Stimulated activated naive CD8-positive, alpha-beta T cell treated with anti-CD3 and anti-CD28 coated beads, Interleukin-15, Interleukin-2, amounts not matched to agents 100 ng/mL and 50 ng/mL, for 24 hours (primary cell): ENCODE measurements around the gene CABLES1.
"Not testable (repeated sequence)": the region's sequence is repeated elsewhere in the genome, so short reads cannot be mapped to it uniquely, and the experiment has no call there.

ENCODE experiments used
- H3K27ac Mint-ChIP-seq: one replicate; pipeline ENCODE4 v1.8.0; 2021; ENCODE audit warnings: mild to moderate bottlenecking, mixed read lengths
- H3K27me3 Mint-ChIP-seq: one replicate; pipeline ENCODE4 v1.8.0; 2021; ENCODE audit warnings: mixed read lengths
- H3K36me3 Mint-ChIP-seq: one replicate; pipeline ENCODE4 v1.8.0; 2021; ENCODE audit warnings: low read depth, mixed read lengths
- H3K4me1 Mint-ChIP-seq: one replicate; pipeline ENCODE4 v1.8.0; 2021; ENCODE audit warnings: low read depth, mixed read lengths
- H3K4me3 Mint-ChIP-seq: one replicate; pipeline ENCODE4 v1.8.0; 2021; ENCODE audit warnings: mild to moderate bottlenecking, mixed read lengths
- H3K9me3 Mint-ChIP-seq: one replicate; pipeline ENCODE4 v1.8.0; 2021; ENCODE audit warnings: mixed read lengths

The CABLES1 gene

DNA sequence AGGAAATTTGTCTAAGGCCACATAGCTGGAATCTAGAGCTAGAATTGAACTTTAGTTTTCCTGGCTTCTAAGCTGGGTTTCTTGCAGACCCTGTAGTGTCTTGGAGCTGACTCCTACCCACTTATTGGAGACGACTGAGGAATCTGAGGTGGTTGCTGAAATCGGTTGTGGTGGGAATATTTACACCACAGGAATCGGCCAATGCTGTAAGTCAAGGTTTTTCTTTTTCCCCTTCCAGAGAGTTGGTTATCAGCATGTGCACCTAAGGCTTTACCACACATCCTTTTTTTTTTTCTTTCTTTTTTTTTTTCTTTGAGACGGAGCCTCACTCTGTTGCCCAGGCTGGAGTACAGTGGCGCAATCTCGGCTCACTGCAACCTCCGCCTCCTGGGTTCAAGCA lies 9.4 kb downstream of the CABLES1 start:
- Mint-ChIP-seq H3K27me3 (no peaks in the 10 kb centered on the region), H3K36me3 (no peaks in the 10 kb centered on the region), H3K9me3 (no peaks in the 10 kb centered on the region), H3K27ac (no peak overlapping the region), H3K4me1 (peaks cover 24% of the 10 kb centered on the region), H3K4me3 (no peak overlapping the region)

DNA sequence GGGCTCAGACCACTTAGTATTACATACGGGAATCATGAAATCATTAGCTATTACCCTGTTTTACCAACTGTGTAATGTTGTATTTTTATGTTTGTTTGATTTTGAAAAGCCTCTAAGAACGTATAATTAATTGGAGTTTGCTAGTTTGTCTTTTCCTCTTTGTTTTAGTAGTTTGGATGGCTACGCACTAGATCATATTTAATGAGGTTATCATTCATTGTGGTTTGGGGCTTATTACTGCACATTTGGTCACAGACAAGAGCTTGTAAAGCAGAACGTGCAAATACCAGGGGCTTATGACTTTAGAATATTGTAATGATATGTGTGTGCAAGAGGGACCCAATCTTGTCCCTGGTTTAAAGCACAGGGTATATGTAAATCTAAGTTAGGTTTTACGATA lies 10.3 kb downstream of the CABLES1 start:
- Mint-ChIP-seq H3K36me3 (no peaks in the 10 kb centered on the region), H3K4me3 (no peak overlapping the region), H3K27ac (no peak overlapping the region), H3K9me3 (no peaks in the 10 kb centered on the region), H3K4me1 (peaks cover 24% of the 10 kb centered on the region), H3K27me3 (no peaks in the 10 kb centered on the region)

DNA sequence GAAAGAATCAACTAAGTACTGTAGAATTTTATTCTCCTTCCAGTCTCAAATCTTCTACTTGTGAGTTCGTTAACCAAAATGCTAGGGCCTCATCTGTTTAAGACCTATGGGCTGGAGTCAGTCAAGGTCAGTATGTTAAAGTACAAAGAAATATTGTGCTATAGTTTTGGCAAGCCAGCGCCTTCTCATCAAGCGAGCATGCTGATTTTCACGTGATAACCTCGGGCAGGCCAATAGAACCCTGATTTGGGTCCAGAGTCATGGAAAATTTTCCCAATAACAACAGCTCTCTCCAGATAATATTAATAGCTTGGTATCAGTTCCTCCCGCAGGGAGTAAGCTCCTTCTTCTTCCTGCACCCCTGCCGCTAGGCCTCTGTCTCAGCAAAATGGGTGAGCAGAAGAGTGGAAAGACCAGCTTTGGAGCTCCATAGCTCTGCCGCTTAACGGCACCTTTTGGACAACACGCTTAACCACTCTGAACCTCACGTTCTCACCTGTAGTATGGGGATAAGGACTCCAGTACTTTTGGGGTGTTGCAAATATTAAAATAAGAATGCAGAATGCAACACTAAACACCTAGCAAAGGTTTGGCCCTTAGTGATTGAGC lies 11.7 kb downstream of the CABLES1 start:
- H3K27me3 Mint-ChIP-seq: no peaks in the 10 kb centered on the region
- H3K9me3 Mint-ChIP-seq: no peaks in the 10 kb centered on the region
- H3K27ac Mint-ChIP-seq: no peak overlapping the region
- H3K4me3 Mint-ChIP-seq: no peak overlapping the region
- H3K36me3 Mint-ChIP-seq: no peaks in the 10 kb centered on the region
- H3K4me1 Mint-ChIP-seq: peaks cover 24% of the 10 kb centered on the region

DNA sequence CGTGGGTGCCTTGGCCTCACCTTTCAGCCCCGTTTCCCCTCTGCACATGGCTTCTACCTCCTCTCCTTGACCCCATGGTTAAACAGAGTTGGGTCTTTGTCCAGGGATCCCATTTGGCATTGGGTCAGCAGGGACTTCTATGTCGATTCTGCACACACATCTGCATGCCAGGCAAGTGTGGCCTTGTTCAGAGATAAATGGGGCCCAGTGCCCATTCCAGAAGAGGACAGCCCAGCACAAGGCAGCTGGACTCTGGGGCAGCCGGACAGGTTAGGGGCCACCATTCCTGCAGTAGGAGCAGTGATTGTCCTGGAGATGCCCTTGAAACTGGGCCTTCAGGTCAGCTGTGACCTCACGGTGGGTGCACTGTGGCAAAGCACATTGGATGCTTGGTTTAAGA lies 13.1 kb downstream of the CABLES1 start:
- H3K4me3 Mint-ChIP-seq: no peak overlapping the region
- no peaks in the 10 kb centered on the region for H3K9me3 Mint-ChIP-seq
- H3K4me1 Mint-ChIP-seq: peaks cover 14% of the 10 kb centered on the region
- H3K27me3 Mint-ChIP-seq: no peaks in the 10 kb centered on the region
- H3K27ac Mint-ChIP-seq: no peak overlapping the region
- no peaks in the 10 kb centered on the region for H3K36me3 Mint-ChIP-seq

DNA sequence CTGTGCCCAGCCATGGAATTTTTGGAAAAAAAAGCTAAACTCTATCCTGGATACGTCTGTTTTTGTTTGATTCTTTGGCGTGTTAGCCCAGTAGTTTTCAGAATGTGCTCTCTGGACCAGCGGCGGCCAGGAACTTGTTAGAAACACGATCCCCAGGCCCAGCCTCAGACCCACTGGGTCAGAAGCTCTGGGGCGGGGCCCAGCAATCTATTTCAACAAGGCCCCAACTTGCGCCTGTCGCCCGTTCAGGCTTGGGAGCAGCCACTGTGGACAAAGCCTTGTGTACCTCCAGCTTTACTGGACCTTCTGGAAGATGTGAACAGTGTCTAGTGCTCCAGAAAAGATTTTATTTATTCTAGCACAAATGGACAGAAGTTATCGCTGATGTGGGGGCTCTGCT lies 14.3 kb downstream of the CABLES1 start:
- Mint-ChIP-seq H3K4me3 (no peak overlapping the region), H3K27me3 (no peaks in the 10 kb centered on the region), H3K36me3 (no peaks in the 10 kb centered on the region), H3K9me3 (no peaks in the 10 kb centered on the region), H3K4me1 (peaks cover 6% of the 10 kb centered on the region), H3K27ac (no peak overlapping the region)

DNA sequence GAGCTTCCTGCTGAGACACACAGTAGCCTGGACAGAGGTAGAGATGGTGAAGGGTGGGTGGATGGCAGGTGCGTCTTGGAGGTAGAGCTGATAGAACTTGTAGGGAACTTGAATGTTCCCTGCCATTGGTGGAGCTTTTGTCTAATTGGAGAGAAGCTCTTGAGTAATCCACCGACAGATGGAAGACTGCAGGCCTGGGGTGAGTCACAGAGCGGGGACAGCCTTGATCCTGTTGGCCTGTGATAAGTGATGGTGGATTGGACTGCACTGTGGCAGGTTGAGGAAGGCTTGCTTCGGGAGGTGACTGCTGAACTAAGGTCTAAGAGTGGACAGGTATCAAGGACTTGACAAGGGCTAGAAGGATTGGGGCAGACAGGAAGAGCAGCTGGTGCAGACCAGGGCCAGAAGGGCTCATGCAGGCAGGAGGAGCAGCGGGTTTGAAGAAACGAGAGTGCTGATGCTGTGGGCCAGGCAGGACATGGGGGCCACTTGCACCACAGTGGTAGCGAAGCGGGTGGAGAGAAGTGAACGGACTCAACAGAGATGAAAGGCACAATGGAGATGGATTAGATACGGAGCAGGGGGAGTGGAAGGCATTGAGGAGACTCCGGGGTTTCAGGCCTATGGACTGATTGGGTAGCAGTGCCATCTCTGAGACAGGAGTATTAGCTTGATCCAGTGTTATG lies 16.3 kb downstream of the CABLES1 start:
- Mint-ChIP-seq H3K4me1 (no peaks in the 10 kb centered on the region), H3K4me3 (no peak overlapping the region), H3K27me3 (no peaks in the 10 kb centered on the region), H3K9me3 (no peaks in the 10 kb centered on the region), H3K27ac (no peak overlapping the region), H3K36me3 (no peaks in the 10 kb centered on the region)

DNA sequence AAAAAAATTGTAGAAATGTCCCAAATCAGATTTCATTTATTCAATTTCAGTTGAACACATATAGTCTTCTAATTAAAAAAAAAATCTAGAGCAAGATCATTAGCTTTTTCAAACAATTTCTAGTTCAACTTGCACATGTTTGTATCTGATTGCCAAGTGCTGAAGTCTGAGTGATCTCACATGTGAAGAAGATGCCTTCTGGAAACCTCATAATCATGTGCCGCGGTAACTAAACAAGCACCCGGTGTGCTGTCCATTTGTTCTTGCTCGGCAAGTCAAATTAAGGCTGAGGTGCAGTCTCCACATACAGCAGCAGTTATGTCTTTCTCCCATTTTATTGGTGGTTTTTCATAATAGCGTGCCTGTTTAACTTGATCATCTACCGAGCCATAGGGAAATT lies 18.7 kb downstream of the CABLES1 start:
- H3K27me3 Mint-ChIP-seq: no peaks in the 10 kb centered on the region
- H3K36me3 Mint-ChIP-seq: no peaks in the 10 kb centered on the region
- no peak overlapping the region for H3K4me3 Mint-ChIP-seq
- no peaks in the 10 kb centered on the region for H3K4me1 Mint-ChIP-seq
- H3K27ac Mint-ChIP-seq: no peak overlapping the region
- H3K9me3 Mint-ChIP-seq: no peaks in the 10 kb centered on the region

DNA sequence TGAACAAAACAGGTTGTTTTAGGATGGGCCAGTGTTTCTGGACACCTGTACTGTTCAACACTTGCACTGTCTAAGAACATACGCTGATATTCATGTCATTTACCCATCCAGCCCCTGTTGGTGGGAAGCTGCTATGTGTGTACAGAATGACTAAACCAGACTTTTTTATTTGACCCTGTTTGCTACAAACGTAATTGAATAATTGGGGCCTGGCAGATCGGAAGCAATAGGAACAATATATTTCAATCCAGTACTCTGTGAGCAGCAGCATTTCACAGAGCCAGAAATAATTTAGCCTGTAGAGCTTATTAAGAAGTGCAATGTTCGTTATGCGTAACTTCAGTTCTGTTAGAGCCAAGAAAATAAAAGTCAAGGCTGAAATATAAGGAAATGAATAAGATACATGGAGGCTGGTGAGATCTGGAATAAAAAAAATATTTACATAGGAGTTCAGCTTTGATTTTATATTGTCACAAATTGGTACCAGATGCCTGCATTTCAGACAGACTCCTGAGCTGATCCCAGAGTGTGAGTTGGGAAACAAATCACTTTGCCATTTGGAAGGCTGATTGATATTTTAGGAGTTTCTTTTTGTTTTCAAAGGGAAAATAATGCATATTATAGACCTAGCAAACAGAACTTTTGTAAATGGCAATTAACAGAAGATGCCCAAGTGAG lies 19.7 kb downstream of the CABLES1 start:
- H3K4me1 Mint-ChIP-seq: no peaks in the 10 kb centered on the region
- H3K4me3 Mint-ChIP-seq: no peak overlapping the region
- no peaks in the 10 kb centered on the region for H3K27me3 Mint-ChIP-seq
- H3K27ac Mint-ChIP-seq: no peak overlapping the region
- H3K36me3 Mint-ChIP-seq: no peaks in the 10 kb centered on the region
- no peaks in the 10 kb centered on the region for H3K9me3 Mint-ChIP-seq

DNA sequence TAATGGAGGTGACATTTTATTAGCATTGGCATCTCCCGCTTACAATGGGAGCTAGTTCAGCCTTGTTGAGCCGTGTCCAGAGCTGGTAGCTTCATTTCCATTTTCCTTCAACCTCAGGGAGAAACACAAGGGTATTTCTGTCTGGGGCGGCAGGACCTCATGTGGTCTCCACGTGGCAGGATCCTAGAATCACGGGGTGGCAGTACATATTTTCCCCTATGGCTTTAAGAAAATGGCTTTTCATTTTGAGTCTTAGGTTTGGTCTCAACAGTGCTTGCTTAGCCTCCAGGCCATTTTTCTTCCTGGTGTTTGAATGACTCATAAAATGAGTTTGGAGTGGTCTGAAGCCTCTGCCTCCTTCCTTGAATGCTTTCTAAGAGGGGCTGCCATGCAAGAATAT lies 20.3 kb downstream of the CABLES1 start:
- H3K4me3 Mint-ChIP-seq: no peak overlapping the region
- no peak overlapping the region for H3K27ac Mint-ChIP-seq
- no peaks in the 10 kb centered on the region for H3K9me3 Mint-ChIP-seq
- H3K27me3 Mint-ChIP-seq: no peaks in the 10 kb centered on the region
- no peaks in the 10 kb centered on the region for H3K4me1 Mint-ChIP-seq
- no peaks in the 10 kb centered on the region for H3K36me3 Mint-ChIP-seq

DNA sequence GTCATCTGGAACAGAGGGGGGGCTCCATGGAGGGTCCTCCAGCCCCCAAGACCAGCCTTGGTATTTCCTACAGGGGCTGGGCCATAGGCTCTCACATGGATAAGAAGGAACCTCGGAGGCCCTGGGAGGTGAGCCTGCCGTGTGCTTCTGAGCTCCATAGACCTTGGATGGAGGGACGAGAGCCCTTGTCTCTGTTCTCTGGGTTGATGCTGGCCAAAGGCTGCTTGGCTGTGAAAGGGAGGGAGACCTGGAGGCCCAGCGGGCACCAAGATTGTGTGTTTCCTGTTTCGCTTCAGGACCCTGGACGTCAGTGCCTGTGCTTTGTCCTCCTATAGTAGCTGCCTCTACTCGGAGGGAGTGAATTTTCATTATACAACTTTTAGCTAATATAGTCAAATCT lies 20.8 kb downstream of the CABLES1 start:
- Mint-ChIP-seq H3K36me3 (no peaks in the 10 kb centered on the region), H3K9me3 (no peaks in the 10 kb centered on the region), H3K27ac (no peak overlapping the region), H3K4me1 (no peaks in the 10 kb centered on the region), H3K4me3 (no peak overlapping the region), H3K27me3 (no peaks in the 10 kb centered on the region)

DNA sequence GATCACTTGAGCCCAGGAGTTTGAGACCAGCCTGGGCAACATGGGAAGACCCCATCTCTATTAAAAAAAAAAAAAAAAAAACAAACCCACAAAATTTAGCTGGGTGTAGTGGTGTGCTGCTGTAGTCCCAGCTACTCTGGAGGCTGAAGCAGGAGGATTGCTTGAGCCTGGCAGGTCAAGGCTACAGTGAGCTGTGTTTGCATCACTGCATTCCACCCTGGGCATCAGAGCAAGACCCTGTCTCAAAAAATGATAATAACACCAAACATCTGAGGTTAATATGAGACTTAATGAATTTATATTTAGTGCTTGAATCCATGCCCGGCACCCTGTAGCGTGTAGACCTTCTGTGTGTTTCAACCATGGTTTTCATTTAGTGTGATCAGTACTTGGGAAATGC lies 22.8 kb downstream of the CABLES1 start:
- no peaks in the 10 kb centered on the region for H3K9me3 Mint-ChIP-seq
- no peaks in the 10 kb centered on the region for H3K4me1 Mint-ChIP-seq
- H3K27me3 Mint-ChIP-seq: no peaks in the 10 kb centered on the region
- no peak overlapping the region for H3K27ac Mint-ChIP-seq
- no peaks in the 10 kb centered on the region for H3K36me3 Mint-ChIP-seq
- H3K4me3 Mint-ChIP-seq: no peak overlapping the region

DNA sequence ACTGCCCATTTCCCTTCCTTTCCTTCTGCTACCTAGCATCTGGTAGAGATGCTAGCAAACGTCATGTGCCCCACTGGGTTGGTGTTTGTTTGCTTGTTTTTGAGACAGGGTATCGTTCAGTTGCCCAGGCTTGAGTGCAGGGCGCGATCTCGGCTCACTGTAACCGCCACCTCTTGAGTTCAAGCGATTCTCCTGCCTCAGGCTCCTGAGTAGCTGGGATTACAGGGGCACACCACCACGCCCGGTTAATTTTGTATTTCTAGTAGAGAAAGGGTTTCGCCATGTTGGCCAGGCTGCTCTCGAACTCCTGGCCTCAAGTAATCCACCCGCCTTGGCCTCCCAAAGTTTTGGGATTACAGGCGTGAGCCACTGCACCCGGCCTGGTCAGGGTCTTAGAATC lies 23.6 kb downstream of the CABLES1 start:
- not testable (repeated sequence) for H3K4me1 Mint-ChIP-seq, H3K9me3 Mint-ChIP-seq, H3K36me3 Mint-ChIP-seq, H3K27ac Mint-ChIP-seq, H3K27me3 Mint-ChIP-seq, H3K4me3 Mint-ChIP-seq

DNA sequence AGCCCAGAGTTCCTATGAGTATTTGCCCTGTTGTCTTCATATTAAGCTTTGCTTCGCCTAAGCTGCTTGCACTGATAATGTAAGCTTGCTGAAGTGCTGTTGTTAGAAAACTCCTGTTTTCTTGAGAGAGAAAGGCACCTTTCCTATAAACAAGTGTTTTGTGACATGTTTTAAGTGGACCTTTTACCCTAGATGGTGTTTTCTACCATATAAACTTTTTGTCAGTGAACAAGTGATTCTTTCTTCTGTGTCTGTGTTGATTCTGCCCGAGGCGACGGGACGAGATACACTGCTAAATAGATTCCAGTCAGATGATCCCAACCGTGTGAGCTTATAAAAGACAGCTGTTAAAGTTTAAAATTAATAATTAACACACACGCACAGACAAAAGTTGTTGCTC lies 24.1 kb downstream of the CABLES1 start:
- Mint-ChIP-seq H3K27ac (no peak overlapping the region), H3K4me3 (no peak overlapping the region), H3K9me3 (no peaks in the 10 kb centered on the region), H3K27me3 (no peaks in the 10 kb centered on the region), H3K4me1 (no peaks in the 10 kb centered on the region), H3K36me3 (no peaks in the 10 kb centered on the region)

DNA sequence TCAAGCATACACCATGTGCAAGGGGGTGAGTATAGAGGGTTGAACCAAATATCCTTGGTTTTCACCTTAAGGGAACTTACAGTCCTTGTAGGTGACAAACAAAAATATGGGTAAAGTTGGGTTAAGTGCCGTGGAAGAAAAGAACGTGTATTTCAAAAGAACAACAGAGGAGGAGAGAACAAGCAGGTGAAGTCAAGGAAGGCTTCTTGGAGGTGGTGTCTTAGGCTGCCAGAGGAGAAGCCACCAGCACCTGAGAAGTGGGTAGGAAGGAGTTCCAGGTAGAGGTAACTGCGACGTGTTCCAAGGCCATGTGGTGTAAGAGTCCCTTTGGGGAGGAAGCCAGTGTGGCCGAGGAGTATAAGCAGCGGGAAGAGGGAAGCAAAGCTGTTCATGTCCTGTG lies 27.2 kb downstream of the CABLES1 start:
- H3K4me3 Mint-ChIP-seq: no peak overlapping the region
- H3K4me1 Mint-ChIP-seq: no peaks in the 10 kb centered on the region
- no peaks in the 10 kb centered on the region for H3K9me3 Mint-ChIP-seq
- no peaks in the 10 kb centered on the region for H3K36me3 Mint-ChIP-seq
- peaks cover 3% of the 10 kb centered on the region for H3K27me3 Mint-ChIP-seq
- H3K27ac Mint-ChIP-seq: no peak overlapping the region

DNA sequence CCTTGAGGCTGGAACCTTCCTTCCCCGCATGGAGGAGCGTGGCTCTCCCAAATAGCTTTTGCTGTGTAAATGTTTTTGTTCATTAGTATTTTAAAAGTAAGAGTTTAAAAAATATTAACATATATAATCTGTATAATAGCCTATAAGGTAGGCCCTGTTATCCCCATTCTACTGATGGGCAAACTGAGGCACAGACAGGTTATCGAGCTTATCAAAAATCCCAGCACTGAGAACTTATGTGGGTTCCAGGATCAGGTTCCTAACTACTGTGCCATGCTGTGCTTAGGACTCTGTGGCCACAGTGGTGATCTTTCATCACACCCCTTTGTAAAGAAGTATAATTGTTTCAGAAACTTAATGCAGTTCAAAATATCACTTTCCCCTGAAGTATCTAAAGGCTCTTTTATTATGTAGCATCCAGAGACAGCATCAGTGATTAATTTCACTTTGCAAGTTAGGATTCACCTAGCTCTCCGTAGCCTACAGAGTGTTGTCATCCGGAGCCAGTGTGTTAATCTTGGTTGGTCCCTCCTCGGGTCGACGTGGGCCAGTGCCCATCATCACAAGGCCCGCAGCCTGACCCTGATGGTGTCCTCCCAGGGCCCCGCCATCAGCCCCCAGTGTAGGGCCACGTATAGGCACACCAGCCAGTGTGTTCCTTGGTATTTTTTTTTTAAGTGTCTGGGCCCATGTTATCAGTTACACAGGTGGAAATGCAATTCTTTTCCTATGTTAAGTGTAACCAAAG lies 28.7 kb downstream of the CABLES1 start:
- H3K4me3 Mint-ChIP-seq: no peak overlapping the region
- no peaks in the 10 kb centered on the region for H3K9me3 Mint-ChIP-seq
- no peaks in the 10 kb centered on the region for H3K36me3 Mint-ChIP-seq
- peaks cover 3% of the 10 kb centered on the region for H3K27me3 Mint-ChIP-seq
- no peaks in the 10 kb centered on the region for H3K4me1 Mint-ChIP-seq
- no peak overlapping the region for H3K27ac Mint-ChIP-seq
